Measurements from ENCODE around the gene P2RX1.
"Not testable (repeated sequence)": the region's sequence is repeated elsewhere in the genome, so short reads cannot be mapped to it uniquely, and the experiment has no call there.

The P2RX1 gene

GRCh38 chr17:3952186-3952585 is 35.9 kb upstream of the P2RX1 start:
- no peak for DNase-seq (ENCODE audit: low read depth in 2 of 2, low spot score in 1 of 2)

- DNase-seq (ENCODE audit: low read depth in 2 of 2, low spot score in 1 of 2): no peak
These were observed 35.2 kb upstream of the P2RX1 start for GRCh38 chr17:3951420-3951819.

GRCh38 chr17:3951003-3951402 is 34.7 kb upstream of the P2RX1 start:
- no peak for DNase-seq (ENCODE audit: low read depth in 2 of 2, low spot score in 1 of 2)

- no peak for DNase-seq (ENCODE audit: low read depth in 2 of 2, low spot score in 1 of 2)
These were observed 34.3 kb upstream of the P2RX1 start for GRCh38 chr17:3950584-3950983.

GRCh38 chr17:3949418-3949817 is 33.2 kb upstream of the P2RX1 start:
- no peak for DNase-seq (ENCODE audit: low read depth in 2 of 2, low spot score in 1 of 2)

- DNase-seq (ENCODE audit: low read depth in 2 of 2, low spot score in 1 of 2): not testable (repeated sequence)
These were observed 32.3 kb upstream of the P2RX1 start for GRCh38 chr17:3948551-3948950.

GRCh38 chr17:3947318-3947810 is 31.1 kb upstream of the P2RX1 start:
- DNase-seq (ENCODE audit: low read depth in 2 of 2, low spot score in 1 of 2): no peak

GRCh38 chr17:3946711-3947235 is 30.5 kb upstream of the P2RX1 start:
- no peak for DNase-seq (ENCODE audit: low read depth in 2 of 2, low spot score in 1 of 2)

- no peak for DNase-seq (ENCODE audit: low read depth in 2 of 2, low spot score in 1 of 2)
These were observed 28.5 kb upstream of the P2RX1 start for GRCh38 chr17:3944485-3945388.

GRCh38 chr17:3943240-3943891 is 27.1 kb upstream of the P2RX1 start:
- DNase-seq (ENCODE audit: low read depth in 2 of 2, low spot score in 1 of 2): no peak

- DNase-seq (ENCODE audit: low read depth in 2 of 2, low spot score in 1 of 2): no peak
These were observed 24.9 kb upstream of the P2RX1 start for GRCh38 chr17:3940965-3941698.

- DNase-seq (ENCODE audit: low read depth in 2 of 2, low spot score in 1 of 2): no peak
These were observed 21.1 kb upstream of the P2RX1 start for GRCh38 chr17:3937359-3937758.

GRCh38 chr17:3935825-3936355 is 19.6 kb upstream of the P2RX1 start:
- no peak for DNase-seq (ENCODE audit: low read depth in 2 of 2, low spot score in 1 of 2)

GRCh38 chr17:3935140-3935542 is 18.9 kb upstream of the P2RX1 start:
- no peak for DNase-seq (ENCODE audit: low read depth in 2 of 2, low spot score in 1 of 2)

- no peak for DNase-seq (ENCODE audit: low read depth in 2 of 2, low spot score in 1 of 2)
These were observed 13.5 kb upstream of the P2RX1 start for GRCh38 chr17:3929764-3930163.

- no peak for DNase-seq (ENCODE audit: low read depth in 2 of 2, low spot score in 1 of 2)
These were observed 12.9 kb upstream of the P2RX1 start for GRCh38 chr17:3929181-3929580.

- no peak for DNase-seq (ENCODE audit: low read depth in 2 of 2, low spot score in 1 of 2)
These were observed 12.1 kb upstream of the P2RX1 start for GRCh38 chr17:3928406-3928805.

- no peak for DNase-seq (ENCODE audit: low read depth in 2 of 2, low spot score in 1 of 2)
These were observed 11.5 kb upstream of the P2RX1 start for GRCh38 chr17:3927628-3928340.

GRCh38 chr17:3926860-3927627 is 10.8 kb upstream of the P2RX1 start:
- no peak for DNase-seq (ENCODE audit: low read depth in 2 of 2, low spot score in 1 of 2)

All from stimulated activated CD8-positive, alpha-beta memory T cell treated with anti-CD3 and anti-CD28 coated beads, Interleukin-4, amount 100 ng/mL, for 1 hour (primary cell).